Stimulated activated CD8-positive, alpha-beta memory T cell treated with anti-CD3 and anti-CD28 coated beads, Interleukin-15, amount 100 ng/mL, for 1 hour (primary cell): Measurements from ENCODE around the gene MICALL1.

Experiments
- DNase-seq: peaks from one replicate; pipeline ENCODE4 v3.0.0-alpha.2; 2020; ENCODE audit warnings: low read depth

The MICALL1 gene

GRCh38 chr22:37906364-37907008, 389 bp downstream of the MICALL1 start:
- no peak for DNase-seq

- no peak for DNase-seq
These were observed 1.2 kb downstream of the MICALL1 start for GRCh38 chr22:37907036-37907954.

DNA sequence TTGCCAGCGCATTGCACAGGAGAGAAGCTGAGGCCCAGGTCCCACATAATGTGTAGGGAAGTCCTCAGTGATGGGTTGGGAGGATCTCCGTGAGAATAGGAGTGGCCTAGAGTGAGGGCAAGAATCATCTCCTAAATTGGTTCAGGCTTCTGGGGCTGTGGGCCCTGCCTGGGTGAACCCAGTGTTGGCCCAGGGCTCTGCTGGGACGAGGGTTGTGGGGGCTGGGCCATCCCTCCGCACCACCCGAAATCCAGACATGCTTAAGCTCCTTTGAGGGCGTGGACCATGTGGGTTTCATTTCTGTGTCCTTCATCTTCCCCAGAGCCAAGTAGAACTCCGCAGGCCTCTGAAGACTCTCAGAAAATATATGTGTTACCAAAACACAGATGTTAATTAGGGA, 3.7 kb downstream of the MICALL1 start:
- no peak for DNase-seq

GRCh38 chr22:37910890-37911672, 5.0 kb downstream of the MICALL1 start:
- DNase-seq: no peak

DNA sequence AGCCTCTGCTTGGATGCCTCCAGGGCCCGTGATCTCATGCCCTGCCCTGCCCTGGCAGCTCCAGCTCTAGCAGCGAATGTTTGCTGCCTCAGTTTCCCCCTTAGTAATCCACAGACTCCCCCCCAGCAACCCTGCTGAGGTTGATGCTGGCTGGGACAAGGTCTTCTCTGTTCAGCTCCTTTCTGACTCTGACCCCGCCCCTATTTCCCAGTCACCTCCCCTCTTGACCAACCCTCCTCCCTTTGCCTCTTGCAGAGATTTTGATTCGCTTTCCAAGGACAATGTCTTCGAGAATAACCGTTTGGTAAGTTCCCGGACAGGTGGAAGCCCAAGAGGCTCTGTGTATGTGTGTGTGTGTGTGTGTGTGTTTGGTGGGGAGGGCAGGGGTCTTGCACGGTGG, 5.6 kb downstream of the MICALL1 start:
- no peak for DNase-seq

- no peak for DNase-seq
These were observed 6.1 kb downstream of the MICALL1 start for GRCh38 chr22:37912171-37912570.

- no peak for DNase-seq
These were observed 7.2 kb downstream of the MICALL1 start for GRCh38 chr22:37913233-37913721.

DNA sequence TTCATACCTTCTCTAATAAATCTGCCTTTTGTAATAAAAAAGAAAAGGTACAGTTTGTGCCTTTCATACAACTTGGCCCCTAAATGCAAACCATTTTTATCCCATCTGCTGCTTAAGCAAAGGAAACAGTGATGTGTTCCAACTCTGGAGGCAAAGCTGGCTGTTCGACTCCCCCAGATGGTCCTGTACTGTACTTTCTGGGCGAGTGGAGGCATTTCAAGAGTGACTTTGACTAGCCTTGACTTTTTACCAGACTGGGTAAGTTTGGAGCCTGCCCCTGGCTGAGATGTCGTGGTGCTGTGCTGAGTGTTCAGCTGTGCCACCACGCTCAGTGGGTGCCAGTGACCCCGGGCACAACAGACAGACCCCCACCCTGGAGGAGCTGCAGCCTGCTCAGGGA, 10.2 kb downstream of the MICALL1 start:
- DNase-seq: no peak

- no peak for DNase-seq
These were observed 11.9 kb downstream of the MICALL1 start for GRCh38 chr22:37917874-37918548.

DNA sequence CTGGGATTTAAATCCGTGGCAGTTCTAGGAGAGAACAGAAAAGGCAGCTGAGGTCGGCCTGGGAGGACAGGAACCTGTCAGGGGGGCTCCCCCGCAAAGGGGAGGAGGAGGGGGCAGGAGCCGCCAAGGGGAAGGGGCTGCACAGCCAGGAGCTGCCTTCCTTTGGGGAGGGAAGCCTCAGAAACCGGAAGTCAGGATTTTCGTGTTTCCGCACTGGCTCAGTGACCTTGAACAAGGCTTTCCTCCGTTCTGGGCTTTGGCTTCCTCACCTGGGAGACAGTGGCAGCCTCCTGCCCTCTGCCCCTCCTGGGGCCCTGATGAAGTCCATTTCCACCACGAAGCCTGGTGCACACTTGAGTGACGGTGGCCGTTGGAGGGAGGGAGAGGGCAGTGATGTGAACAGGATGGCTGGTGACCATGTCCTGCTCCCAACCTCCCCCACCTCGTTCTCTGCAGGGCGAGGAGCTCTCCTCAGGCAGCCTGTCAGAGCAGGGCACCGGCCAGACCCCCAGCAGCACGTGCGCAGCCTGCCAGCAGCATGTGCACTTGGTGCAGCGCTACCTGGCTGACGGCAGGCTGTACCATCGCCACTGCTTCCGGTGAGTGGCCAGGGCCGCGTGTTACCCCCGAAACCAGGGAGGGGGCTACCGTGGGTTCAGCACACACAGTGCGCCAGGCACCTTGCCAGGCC, 12.6 kb downstream of the MICALL1 start:
- DNase-seq: no peak

DNA sequence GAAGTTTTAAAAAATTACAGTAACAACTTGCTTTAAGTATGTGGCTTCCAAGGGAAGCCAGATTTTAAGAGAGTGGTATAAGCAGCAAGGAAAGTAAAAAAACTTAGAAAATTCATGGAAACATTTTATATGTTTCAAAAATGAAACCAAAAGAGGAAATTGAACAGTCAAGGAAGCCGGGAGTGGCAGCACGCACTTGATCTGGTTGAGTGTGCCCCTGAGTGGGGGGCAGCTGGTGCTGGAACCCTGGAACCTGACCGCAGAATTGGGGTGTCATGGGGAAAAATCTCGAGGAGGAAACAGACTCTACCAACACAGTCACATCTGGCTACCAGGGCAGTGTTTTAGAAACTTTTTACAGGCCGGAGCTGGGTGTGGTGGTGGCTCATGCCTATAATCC, 14.0 kb downstream of the MICALL1 start:
- DNase-seq: no peak

DNA sequence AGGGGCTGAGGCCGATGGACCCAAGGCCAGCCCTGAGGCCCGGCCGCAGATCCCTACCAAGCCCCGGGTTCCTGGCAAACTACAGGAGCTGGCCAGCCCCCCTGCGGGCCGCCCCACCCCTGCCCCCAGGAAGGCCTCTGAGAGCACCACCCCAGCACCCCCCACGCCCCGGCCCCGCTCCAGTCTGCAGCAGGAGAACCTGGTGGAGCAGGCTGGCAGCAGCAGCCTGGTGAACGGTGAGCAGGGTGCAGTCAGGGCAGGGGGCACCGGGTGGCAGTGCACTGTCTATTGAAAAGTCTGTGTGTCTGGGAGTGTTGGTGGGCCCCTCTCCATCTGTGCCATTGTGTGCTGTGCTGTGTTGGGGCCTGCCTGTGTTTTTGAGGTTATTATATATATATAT, 16.1 kb downstream of the MICALL1 start:
- DNase-seq: no peak

GRCh38 chr22:37923927-37924326, 17.8 kb downstream of the MICALL1 start:
- no peak for DNase-seq

GRCh38 chr22:37924386-37925065, 18.4 kb downstream of the MICALL1 start:
- DNase-seq: no peak

- no peak for DNase-seq
These were observed 19.2 kb downstream of the MICALL1 start for GRCh38 chr22:37925330-37925729.

DNA sequence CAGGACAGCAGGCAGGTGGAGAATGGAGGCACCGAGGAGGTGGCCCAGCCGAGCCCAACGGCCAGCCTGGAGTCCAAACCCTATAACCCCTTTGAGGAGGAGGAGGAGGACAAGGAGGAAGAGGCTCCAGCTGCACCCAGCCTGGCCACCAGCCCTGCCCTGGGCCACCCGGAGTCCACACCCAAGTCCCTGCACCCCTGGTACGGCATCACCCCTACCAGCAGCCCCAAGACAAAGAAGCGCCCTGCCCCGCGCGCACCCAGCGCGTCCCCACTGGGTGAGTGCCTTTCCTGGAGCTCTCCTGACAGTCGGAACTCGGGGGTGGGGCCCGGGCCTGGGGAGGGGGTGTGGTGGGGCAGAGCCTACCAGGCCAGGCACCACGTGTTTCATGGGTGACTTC, 19.7 kb downstream of the MICALL1 start:
- DNase-seq: no peak

- no peak for DNase-seq
These were observed 20.3 kb downstream of the MICALL1 start for GRCh38 chr22:37926358-37926757.

DNA sequence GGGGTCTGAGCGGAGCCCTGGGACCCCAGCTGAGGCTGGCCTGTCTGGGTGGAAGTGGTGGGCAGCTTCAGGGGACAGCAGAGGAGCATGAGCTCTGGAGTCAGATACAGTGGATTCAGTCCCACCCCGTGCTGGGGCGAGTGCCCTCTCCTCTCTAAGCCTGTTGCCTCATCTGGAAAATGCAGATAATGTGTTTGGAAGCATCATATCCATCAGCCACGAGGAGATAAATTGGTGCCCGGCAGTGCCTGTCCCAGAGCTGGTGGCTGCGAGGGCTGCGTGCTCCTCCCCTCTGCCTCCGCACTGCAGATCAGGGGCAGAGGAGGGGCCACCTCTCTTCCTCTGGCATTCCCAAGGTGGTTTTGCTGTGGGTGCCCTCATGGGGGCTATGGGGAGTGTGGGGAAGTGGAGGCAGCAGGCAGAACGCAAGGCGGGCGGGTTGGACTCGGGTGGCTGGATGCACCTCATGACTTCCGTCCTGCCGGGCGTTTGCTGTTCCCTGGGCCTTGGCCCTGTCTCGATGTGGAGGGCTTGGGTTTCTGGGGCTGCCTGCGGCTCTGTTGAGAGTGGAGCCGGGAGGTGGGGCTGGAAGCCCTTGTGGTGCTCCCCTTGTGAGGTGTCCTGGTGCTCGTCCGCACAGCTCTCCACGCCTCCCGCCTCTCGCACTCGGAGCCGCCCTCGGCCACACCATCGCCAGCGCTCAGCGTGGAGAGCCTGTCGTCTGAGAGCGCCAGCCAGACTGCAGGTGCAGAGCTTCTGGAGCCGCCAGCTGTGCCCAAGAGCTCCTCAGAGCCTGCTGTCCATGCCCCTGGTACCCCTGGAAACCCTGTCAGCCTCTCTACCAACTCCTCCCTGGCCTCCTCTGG, 20.9 kb downstream of the MICALL1 start:
- no peak for DNase-seq

DNA sequence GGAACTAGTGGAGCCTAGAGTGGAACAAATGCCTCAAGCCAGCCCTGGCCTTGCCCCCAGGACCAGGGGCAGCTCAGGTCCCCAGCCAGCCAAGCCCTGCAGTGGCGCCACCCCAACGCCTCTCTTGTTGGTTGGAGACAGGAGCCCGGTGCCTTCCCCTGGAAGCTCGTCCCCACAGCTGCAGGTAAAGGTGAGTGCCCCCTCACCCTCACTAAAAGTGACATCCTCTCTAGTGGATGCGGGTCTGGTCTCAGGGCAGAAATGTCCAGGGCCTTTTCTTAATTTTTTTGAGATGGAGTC, 21.5 kb downstream of the MICALL1 start:
- DNase-seq: no peak

DNA sequence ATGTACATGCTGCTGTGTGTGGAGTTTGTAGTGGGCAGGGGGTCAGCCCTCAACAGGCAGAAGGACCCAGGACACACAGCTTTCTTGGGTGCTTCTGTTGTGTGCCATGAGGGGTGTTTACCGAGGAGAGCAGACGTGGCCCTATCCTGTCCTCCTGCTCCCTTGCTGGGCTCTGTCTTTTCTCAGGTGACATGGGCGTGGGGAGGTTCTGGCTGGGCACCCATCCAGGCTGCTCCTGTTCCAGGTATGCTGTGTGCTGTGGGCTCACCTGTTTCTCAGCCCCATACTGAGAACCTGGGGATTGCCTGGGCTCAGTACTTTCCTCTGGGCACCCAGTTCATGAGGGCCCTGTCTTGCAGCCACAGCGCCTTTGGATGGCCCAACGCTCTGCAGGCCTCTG, 23.3 kb downstream of the MICALL1 start:
- no peak for DNase-seq
